Omental fat pad (tissue), 4 donors: ENCODE data around the gene TTBK1. TPM values are rescaled to one million over a fixed set of nuclear protein-coding genes. Genes with fewer than 3 reads are reported as not detected.

ENCODE experiments used
- ATAC-seq: fragments of 150-250 bp; one replicate; pipeline ENCODE4 v1.9.1; 2016; ENCODE audit warnings: mild to moderate bottlenecking, moderate library complexity; ENCODE audit not compliant: low FRiP score
- DNase-seq: peaks from one replicate; pipeline ENCODE4 v3.0.0-alpha.2; 2019; ENCODE audit warnings: low spot score
- CTCF ChIP-seq, 3 donors: fragments of 450-650 bp; IDR thresholded peaks; one replicate each; pipeline ENCODE4 v1.5.1; 2016 to 2017; ENCODE audit warnings: antibody characterized with exemption in 3 of 3, mild to moderate bottlenecking in 3 of 3, moderate library complexity in 2 of 3
- total RNA-seq, 4 donors: library from RNA; depleted of rRNA; stranded (reverse); fragments of >200 nt; gene quantifications; one replicate each; pipeline ENCODE4 v1.1.0, GENCODE V29; 2016

The TTBK1 gene
- total RNA-seq, 4 donors from 2014 or later: not detected

GRCh38 chr6:43231735-43232450 lies 11.4 kb upstream of the TTBK1 start:
- DNase-seq: no peak
- no peak for TF ChIP-seq CTCF (IDR thresholded peaks at IDR 0.05)

DNA sequence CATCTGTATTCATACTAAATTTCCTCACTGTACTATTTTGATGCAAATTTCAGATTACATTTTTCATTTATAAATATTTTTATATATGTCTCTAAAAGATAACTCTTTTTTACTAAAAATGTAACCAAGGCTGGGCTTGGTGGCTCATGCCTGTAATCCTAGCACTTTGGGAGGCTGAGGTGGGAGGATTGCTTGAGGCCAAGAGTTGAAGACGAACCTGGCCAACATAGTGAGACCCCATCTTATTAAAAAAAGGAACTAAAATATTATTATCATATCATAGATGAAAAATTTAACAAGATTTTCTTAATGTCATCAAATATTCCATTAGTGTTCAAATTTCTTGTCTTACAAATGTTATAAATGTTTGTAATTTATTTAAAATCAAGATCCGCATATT lies 7.4 kb upstream of the TTBK1 start:
- ATAC-seq: no peak
- TF ChIP-seq CTCF (IDR thresholded peaks at IDR 0.05): no peak

More at GRCh38 chr6:43231735-43232450, 11.4 kb upstream of the TTBK1 start:
- ATAC-seq: no peak

DNA sequence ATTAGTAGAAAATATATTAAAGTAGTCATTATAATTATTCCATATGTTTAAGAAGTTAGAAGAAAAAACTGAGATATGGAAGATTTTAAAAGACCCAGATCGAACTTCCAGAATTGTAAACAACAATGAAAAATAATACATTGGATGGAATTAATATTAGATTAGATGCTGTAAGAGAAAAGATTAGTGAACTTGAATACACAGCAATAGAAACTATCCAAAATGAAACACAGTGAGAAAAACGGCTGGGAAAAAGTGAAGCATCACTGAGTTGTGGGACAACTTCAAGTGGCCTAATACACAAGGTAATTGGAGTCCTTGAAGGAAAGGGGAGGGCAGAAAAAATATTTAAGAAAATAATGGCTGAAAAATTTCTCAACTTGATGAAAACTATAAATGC lies 4.2 kb upstream of the TTBK1 start:
- no peak for TF ChIP-seq CTCF (IDR thresholded peaks at IDR 0.05)
- ATAC-seq: no peak
- DNase-seq: no peak

More for the DNA sequence above, 7.4 kb upstream of the TTBK1 start:
- no peak for DNase-seq

- TF ChIP-seq CTCF (IDR thresholded peaks at IDR 0.05): no peak
- DNase-seq: no peak
- no peak for ATAC-seq
Observed at GRCh38 chr6:43240950-43241349, 2.3 kb upstream of the TTBK1 start.

GRCh38 chr6:43241446-43241845 lies 1.8 kb upstream of the TTBK1 start:
- no peak for ATAC-seq
- no peak for TF ChIP-seq CTCF (IDR thresholded peaks at IDR 0.05)
- DNase-seq: no peak

DNA sequence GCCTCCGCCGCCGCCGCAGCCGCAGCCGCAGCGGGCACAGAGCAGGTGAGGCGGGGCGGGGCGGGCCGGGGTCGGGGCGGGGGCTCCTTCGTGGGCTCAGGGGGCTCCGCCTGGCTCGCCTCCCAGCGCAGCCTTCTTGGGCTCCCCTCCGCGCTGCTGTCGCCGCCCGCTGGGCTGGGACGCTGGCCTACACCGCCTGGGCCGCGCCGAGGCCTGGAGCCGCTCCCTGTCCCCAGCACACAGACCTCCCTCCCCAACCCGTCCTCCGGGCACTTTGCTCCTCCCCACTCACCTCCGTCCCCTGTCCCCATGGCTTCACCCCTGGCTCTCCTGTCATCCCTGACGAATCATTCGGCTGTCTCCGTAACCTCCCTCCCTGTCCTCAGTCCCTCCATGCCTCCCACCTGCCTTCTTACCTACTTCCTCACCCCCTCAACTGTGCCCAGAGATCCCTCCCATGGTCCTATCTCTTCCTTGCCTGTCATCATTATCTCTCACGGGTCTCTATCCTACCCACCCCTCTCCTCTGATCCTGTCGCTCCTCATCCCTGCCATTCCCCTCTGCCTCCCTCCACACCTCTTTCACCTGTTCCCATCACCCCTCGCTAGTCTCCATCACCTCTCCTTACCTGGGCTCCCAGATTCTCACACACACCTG lies 512 bp downstream of the TTBK1 start:
- no peak for ATAC-seq
- DNase-seq: no peak
- no peak for TF ChIP-seq CTCF (IDR thresholded peaks at IDR 0.05)
